CD4-positive, alpha-beta T cell treated with Interleukin-4 for 4 hours (primary cell): ENCODE results near the gene EIF5A.

Experiments
- DNase-seq: peaks from one replicate; pipeline ENCODE4 v3.0.0-alpha.2; 2020

Gene EIF5A

DNA sequence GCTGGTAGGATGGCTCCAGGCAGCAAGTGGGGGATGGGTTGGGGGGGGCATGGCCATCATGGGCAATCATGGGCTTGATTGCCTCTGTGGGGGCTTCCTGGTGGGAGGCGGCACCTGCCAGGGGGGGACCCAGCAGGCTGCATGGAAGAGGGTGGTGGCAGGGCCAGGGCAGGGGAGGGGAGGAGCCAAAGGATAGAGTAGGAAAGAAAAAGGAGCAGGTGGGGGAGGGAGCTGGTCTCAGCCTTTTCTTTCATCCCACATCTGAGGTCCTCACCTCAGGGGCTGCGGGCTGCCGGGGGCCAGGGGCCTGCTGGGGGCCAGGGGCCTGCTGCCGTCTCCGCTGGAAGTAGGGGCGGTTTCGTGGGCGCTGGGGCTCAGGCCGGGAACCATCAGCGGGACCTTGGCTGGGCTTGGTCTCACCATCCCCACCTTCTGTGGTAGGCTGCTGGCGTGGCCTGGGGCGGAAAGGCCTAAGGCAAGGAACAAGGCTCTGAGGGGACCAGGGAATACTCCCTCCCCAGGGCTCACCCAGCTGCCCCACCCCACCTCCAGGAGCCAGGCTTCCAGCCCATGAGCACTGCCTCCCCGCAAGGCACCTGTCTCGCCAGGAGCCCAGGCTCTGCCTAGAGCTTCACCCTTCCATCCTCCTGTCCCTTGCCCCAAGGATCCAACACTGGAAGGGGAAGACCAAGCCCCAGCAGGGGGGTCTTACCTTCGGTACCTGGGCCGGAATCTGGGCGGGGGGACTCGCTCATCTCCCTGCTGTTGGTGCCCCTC lies 18.0 kb upstream of the EIF5A start:
- no peak for DNase-seq

DNA sequence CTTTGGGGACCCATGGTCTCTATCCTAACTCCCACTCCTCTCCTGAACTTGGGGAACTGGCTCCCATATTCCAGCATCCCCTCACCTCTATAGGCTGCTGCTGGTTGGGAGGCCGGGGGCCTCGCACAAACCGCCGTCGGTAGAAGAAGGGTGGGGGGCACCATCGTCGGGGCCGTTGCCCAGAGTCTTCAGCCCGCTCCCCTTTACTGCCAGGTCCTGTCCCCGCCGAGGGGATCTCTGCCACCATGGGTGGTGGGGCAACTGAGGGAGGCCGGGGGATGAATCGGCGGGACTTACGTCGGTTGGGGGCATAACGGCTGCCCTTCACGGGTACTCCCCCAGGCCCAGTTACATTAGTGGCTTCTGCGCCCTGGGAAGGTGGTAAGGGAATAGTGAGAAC lies 17.3 kb upstream of the EIF5A start:
- DNase-seq = no peak

DNA sequence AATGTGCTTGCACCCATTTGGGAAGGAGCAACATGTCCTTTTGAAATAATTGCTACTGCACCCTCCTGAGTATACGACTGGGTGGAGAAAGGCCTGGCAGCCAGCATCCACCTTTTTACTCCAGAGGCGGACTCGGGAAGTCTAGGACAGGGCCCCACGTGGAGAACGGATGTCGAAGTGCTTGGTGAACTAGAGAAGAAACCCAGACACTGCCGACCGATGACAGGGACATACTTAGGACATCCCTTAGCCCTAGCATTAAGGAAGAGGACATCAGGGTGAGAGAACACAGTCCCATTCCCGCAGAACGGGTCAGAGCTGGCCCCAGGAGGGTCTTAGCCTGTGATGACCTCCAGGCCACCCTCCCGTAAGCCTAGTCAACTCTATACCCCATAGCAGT lies 16.7 kb upstream of the EIF5A start:
- no peak for DNase-seq

DNA sequence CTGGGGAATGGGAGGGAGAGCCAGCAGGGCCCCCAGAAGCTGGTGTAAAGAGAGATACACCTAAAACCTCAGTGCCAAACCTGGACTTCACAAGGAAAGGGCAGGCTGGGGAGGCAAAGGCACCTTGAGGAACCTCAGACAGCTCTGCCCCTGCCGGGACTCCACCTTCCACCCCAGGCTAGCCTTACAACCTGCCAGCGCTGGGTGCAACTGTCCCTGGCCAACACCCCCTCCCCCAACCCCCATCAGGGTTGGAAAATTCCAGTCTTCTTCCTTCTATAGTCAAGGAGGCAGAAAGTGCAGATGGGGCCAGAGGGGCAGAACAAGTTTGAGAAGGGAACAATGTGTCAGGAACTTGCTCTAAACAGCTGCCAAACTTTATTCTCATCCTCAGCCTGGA lies 15.2 kb upstream of the EIF5A start:
- DNase-seq = no peak

DNA sequence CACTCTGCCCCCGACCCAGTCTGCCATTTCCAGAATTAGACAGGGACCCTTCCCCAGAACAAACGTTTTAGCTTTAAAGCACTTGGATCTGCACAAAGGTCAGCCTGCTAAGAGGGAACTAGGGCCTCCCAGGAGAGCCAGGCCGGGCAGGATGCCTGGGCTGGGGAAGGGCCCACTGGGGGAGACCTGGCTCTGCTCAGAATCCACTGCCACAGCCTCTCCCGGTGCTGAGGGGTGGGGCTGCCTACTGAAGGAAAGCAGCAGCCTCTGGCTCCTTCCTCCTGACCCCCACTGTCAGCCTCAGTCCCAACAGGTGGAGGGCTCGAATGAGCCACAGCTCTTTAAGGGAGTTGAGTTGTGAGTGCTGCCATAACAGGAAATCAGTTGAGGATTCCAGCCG lies 14.7 kb upstream of the EIF5A start:
- DNase-seq = no peak

DNA sequence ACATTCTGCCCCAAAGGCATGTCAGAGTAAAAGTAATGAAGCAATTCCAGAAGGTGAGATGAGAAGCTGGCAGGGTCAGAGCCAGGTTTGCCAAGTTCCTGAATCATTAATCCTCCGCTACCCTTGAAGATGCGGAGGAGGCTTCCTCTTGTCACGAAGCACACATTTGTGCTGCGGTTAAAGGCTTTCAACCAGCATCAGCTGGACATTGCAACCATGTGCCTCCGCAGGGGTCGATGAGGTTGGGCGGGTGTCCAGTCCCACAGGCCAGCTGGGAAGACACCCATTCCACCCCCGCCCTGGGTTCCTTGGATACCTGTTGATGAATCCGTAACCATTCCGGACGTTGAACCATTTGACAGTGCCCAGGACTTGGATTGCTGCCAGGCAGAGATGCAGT lies 14.3 kb upstream of the EIF5A start:
- no peak for DNase-seq

DNA sequence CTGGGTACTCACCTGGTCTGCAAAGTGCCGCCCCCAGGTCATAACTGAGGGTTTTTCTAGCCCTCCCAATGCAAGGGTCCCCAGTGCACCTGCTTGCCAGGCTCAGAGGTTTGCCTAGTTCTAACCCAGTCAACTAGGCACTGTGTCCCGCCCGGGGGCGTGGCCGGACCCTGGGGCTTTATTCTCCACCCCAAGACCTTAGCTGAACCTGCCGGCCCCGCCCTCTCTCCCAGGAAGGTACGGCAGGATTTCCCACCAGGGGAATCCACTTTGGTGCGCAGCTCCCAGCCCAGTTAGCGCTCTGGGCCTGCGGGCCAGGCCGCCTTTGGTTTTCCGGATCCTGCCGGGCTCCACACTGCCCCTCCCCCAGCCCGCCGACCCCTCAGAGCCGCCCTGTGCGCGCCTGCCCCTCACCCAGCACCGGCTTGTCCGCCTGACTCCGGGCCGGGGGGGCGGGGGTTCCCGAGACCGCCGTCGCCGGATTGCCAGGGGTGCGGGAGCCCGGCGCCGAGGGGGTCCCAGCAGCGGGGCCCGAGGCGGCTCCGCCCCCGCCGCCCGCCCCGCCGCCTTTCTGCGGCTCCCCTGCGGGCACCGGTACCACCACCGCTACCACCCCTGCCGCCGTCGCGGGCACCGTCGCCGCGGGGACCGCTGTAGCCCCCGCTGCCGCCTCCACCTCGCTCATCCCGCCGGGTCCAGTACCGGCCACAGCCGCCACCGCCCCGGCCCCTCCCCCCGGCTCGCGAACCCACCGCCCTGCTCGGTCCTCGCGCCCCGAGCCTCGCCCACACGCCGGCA lies 13.4 kb upstream of the EIF5A start:
- DNase-seq = no peak

DNA sequence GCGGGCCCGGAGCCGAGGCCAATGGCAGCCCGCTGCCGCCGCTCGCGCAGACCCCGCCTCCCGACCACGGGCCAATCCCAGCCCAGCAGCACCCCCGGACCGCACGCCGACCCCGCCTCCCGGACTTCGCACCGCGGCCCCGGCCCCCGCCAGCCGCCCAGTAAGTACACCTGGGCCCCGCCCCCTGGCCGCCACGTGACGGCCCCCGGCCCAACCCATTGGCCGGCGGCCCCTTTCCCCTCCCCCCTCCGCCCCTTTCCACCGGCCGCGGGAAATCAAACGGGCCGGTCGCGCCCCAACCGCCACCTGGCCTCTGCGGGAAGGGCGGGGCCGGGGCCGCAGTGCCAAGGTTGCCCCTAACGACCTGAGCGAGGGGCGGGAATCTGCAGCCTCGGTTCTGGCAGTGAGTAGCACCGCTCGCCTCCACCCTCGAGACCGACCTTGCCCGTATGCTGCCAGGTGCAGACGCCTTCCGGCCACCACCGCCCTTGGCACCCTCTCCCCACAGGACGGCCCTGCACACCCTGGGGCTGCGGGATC lies 12.7 kb upstream of the EIF5A start, which contains the start of gene YBX2:
TSS of gene YBX2 (minus strand) at position 26 of the 540 bp plus-strand sequence. CDS start 139 bp downstream, outside the sequence.
- peak; percentile 68 for DNase-seq

DNA sequence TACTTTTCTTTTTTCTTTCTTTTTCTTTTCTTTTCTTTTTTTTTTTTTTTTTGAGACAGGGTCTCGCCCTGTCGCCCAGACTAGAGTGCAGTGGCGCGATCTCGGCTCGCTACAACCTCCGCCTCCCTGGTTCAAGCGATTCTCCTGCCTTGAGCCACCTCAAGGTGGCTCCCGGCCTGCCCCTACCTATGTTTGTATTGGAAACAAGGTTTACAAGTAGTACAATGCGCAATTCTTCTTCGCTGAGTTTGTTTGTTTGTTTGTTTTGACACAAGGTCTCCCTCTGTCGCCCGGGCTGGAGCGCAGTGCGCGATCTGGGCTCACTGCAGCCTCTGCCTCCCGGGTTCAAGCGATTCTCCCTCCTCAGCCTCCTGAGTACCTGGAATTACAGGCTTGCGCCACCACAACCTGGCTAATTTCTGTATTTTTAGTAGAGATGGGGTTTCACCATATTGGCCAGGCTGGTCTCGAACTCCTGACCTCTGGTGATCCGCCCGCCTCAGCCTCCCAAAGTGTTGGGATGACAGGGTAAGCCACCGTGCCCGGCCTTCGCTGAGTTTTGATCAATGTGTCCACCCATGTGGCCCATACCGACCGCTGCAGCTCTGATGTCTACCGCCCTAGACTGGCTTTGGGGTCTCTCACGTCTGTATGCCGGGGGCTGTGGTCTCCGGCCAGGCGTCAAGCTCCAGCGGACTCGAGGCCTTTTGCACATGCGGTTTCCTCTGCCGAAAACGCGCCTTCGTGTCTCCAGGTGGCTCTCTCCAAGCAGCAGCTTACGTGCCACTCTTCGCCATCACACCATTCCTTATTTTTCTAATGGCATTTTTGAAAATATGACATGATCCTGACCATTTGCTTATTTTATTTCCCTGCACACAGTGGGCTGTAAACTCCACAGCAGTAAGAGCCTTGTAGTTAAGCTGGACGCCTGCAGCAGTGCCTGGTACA lies 11.9 kb upstream of the EIF5A start:
- DNase-seq = no peak

DNA sequence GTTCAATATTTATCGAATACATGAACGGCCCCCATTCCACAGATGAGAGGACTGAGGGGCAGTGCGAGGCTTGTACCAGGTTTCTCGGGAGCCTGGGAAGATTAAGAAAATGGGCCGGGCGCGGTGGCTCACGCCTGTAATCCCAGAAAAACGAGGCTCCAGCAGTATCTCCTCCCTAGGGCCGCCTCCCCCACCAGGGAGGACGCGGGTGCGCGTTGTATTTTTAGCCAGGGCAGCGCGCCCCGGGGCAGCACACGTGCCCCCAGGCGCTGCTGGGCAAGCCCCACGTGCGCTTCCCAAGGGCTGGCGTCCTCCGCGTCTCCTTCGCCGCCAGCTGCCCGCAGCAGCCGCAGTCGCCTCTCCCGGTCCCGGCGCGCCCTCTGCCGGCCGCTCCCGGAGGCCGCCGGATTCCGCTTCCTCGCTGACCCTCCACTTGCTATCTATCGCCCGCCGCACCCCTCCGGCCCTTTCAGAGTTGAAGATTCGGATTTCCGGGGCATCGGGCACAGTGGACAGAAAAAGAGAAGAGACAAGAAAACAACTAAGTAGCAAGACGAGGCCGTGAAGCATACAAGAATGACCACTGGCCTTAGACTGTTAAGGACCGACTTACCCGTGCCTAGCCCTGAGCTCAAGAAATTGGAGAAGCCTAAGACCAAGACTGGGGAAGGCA lies 11.1 kb upstream of the EIF5A start:
- peak; percentile 51 for DNase-seq

DNA sequence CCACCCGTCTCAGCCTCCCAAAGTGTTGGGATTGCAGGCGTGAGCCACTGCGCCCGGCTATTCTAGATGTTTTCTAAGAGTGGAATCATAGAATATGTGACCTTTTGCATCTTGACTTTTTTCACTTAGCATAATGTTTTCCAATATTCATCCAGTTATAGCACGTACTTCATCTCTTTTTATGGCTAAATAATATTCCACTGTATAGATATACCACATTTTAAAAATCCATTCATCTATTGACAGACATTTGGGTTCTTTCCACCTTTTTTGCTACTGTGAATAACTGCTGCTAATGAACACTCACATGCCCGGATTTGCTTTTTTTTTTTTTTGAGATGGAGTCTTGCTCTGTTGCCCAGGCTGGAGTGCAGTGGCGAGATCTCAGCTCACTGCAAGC lies 3.2 kb upstream of the EIF5A start:
- DNase-seq = no peak

DNA sequence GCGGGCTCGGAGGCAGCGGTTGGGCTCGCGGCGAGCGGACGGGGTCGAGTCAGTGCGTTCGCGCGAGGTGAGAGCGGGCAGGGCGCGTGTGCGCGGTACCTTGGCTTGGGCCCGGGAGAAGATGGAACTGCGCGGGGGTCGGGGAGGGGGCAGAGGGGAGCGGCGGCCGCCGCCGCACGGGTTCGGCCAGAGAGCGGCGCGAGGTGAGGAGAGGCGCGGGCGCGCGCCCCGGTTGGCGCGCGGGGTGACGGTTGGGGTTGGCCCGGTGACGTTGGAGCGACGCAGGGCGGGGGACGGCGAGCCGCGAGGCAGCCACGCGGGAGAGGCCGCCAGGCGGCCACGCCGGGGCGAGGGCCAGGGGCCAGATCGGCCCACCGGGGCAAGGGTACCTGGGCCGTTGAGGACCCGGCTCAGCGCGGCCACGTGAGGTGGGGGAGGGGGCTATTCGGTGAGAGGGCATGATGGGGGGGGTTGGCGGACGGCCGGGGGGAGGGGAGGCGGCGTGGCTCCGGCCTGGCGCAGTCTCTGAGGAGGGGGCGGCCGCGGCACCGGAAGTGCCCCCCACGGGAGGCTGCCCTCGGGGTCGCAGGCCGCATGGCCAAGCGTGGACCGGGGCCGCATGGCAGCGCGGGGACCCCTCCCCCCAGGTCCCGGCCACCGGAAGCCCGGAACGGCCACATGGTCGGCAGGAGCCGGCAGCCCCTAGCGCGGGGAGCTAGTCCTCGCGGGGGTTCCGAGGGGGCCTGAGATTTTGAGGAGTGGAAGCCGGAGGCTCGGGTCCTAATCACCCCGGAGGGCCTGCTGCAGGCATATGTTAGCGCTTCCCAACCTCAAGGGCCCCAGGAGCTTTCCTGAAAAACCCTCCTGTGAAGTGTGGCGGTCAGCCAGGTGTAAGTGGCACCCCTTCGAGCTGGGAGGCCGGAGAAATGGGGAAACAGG lies 527 bp downstream of the EIF5A start:
- peak; percentile 19 for DNase-seq

DNA sequence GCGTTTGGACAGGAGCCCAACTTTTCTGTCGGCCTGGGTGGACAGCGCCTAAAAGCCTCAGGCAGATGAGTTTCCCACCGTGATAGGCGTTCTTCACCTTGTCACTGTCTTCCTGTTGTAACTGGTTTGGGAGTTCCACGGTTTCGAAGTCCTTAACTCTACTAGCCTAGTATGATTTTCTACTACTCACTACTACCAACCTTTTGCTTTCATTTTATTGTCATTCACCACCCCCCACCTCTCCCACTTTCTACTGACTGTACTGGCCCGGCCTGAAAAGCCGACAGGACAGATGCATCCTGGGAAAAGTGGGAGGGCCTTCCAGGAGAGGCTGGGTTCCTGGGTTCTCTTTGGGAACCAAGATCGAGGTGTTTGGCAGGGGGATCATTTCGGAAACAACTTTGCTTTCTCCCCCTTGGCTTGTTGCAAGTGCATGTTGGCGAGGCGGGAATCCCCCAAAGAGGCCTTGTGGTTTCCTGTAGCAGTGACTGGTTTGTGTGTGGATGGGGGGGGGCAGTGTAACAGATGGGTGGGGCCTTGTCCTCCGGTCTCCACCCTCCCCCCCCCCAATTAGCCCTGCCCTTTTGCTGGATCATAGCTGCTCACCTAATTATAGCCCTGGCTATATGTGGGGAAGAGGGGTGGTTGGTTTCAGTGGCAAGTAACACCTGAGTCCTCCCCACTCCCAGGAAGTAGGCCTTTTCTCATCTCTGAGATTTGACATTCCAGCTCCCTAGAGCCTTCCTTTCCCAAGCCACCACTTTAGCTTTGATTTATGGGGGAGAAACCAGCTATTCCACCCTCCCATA lies 1.4 kb downstream of the EIF5A start:
- DNase-seq = peak; percentile 95

DNA sequence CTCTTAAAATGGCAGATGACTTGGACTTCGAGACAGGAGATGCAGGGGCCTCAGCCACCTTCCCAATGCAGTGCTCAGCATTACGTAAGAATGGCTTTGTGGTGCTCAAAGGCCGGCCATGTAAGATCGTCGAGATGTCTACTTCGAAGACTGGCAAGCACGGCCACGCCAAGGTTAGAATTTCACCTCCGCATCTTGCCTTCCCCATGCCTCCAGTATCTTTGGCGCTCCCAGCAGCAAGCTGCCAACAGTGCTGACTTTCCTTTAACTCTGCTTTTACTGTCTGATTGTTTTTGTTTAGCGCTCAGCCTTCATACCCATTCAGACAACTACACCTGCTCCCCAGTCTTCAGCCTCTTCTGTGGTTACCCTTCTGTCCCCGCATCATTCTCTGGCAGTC lies 2.2 kb downstream of the EIF5A start:
- no peak for DNase-seq

DNA sequence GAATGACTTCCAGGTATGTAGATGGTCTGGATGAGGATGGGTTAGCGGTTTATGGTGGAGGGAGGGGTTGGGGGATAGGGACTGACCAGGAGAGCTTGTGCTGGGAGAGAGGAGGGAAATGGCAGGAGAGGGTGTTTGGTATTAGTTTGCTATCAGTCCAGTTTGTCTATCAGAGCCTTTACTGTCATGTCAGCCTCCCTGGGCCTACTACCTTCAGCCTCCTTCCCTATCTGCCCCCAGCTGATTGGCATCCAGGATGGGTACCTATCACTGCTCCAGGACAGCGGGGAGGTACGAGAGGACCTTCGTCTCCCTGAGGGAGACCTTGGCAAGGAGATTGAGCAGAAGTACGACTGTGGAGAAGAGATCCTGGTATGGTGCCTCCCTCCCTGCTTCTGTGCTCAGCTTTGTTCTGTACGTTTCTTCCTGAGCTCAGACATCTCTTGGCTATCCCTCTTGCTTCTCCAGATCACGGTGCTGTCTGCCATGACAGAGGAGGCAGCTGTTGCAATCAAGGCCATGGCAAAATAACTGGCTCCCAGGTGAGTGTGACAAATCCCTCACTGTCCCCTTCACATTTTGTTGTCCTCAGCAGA lies 3.8 kb downstream of the EIF5A start:
- DNase-seq = no peak

DNA sequence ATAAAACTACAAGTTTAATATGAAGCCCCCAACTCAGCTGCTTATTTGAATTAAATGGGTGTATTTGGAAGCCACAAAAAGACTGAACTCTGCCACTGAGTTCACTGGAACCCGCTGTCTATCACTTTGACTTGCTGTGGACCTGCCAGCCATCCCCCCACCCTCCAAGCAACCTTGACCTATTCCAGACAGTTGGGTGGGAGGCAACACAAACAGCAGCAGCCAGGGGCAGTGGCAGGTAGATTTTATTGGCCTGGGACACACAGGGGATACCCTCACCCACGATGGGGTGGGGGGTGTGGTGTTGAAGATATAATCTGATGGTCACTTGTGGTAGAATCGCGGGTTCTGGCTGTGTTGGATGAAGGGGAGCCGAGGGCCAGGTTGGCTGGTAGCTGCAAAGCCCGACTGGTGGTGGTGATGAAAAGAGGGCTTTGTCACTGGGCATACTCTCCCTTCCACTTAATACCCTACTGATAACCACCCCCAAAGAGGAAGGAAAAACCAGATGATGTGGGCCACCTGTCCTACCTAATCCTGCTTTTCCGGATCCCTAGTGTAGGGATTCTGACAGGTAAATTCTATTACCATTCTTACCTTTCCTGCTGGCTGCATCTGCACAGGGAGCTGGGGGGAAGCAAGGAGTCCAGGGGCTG lies 5.1 kb downstream of the EIF5A start:
- DNase-seq = no peak

DNA sequence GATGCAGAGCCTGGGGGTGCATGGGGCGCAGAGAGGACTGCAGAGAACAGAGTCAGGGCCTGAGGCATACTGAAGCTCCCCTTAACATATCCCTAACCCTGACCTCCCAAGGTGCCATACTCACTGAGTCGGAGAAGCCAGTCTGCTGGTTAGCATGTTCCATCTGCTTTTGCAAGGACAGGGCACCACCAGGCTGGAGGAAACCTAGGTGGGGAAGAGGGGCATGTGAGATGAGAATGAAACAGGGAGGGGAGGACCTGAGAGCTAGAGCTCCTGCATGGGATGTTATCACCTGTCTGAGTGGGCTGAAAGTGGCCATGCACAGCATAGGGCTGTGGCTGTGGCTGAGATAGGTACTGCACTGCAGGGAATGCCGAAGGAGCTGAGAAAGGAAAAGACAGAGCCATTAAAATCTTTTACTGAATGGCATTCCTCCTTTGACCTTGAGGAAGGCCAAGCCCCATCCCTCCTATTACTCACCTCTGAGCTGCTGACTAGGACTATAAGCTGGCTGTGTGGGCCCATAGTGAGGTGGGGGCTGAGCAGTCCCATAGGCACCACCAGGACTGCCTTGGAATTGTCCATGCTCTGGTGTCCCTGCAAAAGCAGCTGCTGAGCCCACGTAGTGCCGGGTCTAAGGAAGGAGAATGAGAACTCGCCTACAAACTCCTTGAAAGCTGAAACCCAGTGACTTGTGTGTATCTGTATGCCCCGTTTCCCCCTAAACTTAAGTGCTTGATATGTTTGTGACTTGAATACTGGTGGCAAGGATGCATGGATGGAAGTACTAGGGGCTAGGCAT lies 5.9 kb downstream of the EIF5A start:
- DNase-seq = no peak
